SK-N-SH (cell line): ENCODE results near the gene IDUA. TPM values are rescaled to one million over a fixed set of nuclear protein-coding genes. Genes with fewer than 3 reads are reported as not detected.

Experiments
- CTCF ChIA-PET: fragments of 300-600, 350-600 bp; formaldehyde crosslinking; extraction: SDS; loops from one replicate; lab custom pipeline; 2021; lab: Yijun Ruan, JAX
- POLR2A ChIA-PET: fragments of 350-600 bp; sonication (Branson Sonifier 250); formaldehyde crosslinking; extraction: SDS; loops from one replicate; lab custom pipeline; 2020; ENCODE audit warnings: antibody characterized with exemption, inconsistent platforms; lab: Yijun Ruan, JAX
- DNase-seq: peaks from one replicate; pipeline ENCODE4 v3.0.0; 2012
- H2AFZ ChIP-seq: fragments of 200-600 bp; sonication (generic); 2 replicates; pipeline ENCODE4 v1.8.1; 2016; ENCODE audit warnings: antibody characterized with exemption, mild to moderate bottlenecking, low read depth
- H3F3A ChIP-seq: fragments of 200-600 bp; sonication (generic); replicated peaks from 2 replicates; pipeline ENCODE3; 2016; ENCODE audit warnings: antibody characterized with exemption, mild to moderate bottlenecking; ENCODE audit not compliant: insufficient read depth
- H3K27ac ChIP-seq, 2 experiments: fragments of 200-500 bp in 1 of 2; fragments of 200-600 bp in 1 of 2; sonication (Bioruptor generic) in 1 of 2; sonication (generic), shearing (Covaris generic) in 1 of 2; 2 replicates each; pipeline versions ENCODE4 v1.5.1 to v1.6.1; 2014 to 2016; ENCODE audit warnings: low read depth in 2 of 2, inconsistent platforms in 1 of 2, low read length in 1 of 2, mild to moderate bottlenecking in 1 of 2, mixed read lengths in 1 of 2
- H3K27me3 ChIP-seq: fragments of 200-600 bp; sonication (generic), shearing (Covaris generic); 2 replicates; pipeline ENCODE4 v1.6.1; 2016; ENCODE audit warnings: mixed run types; ENCODE audit not compliant: insufficient read depth
- H3K36me3 ChIP-seq, 2 experiments: fragments of 200-500 bp in 1 of 2; fragments of 200-600 bp in 1 of 2; sonication (Bioruptor generic) in 1 of 2; sonication (generic) in 1 of 2; replicated peaks in 1 of 2; 2 replicates each; pipeline versions ENCODE3 to v1.5.1; 2014 to 2016; ENCODE audit warnings: low read length in 1 of 2, mild to moderate bottlenecking in 1 of 2; ENCODE audit not compliant: insufficient read depth in 2 of 2, control insufficient read depth in 1 of 2
- H3K4me1 ChIP-seq, 2 experiments: fragments of 200-500 bp in 1 of 2; fragments of 200-600 bp in 1 of 2; sonication (Bioruptor generic) in 1 of 2; sonication (generic), shearing (Covaris generic) in 1 of 2; 2 replicates each; pipeline versions ENCODE4 v1.5.1 to v1.6.1; 2014 to 2016; ENCODE audit warnings: low read depth in 1 of 2, low read length in 1 of 2, mixed run types in 1 of 2; ENCODE audit not compliant: insufficient read depth in 2 of 2, control insufficient read depth in 1 of 2
- H3K4me2 ChIP-seq: fragments of 200-600 bp; sonication (generic), shearing (Covaris generic); 2 replicates; pipeline ENCODE4 v1.6.1; 2017; ENCODE audit warnings: mixed run types
- H3K4me3 ChIP-seq, 2 experiments: fragments of 200-500 bp in 1 of 2; fragments of 200-600 bp in 1 of 2; sonication (Bioruptor generic) in 1 of 2; sonication (generic), shearing (Covaris generic) in 1 of 2; 2 replicates each; pipeline versions ENCODE4 v1.5.1 to v1.8.1; 2014 to 2016; ENCODE audit warnings: low read depth in 2 of 2, inconsistent platforms in 1 of 2, low read length in 1 of 2, mild to moderate bottlenecking in 1 of 2, mixed read lengths in 1 of 2, moderate library complexity in 1 of 2
- H3K79me2 ChIP-seq: fragments of 200-600 bp; sonication (generic); 2 replicates; pipeline ENCODE4 v1.8.1; 2017; ENCODE audit warnings: mild to moderate bottlenecking; ENCODE audit not compliant: insufficient read depth
- H3K9ac ChIP-seq: fragments of 200-600 bp; sonication (generic); 2 replicates; pipeline ENCODE4 v1.6.1; 2017; ENCODE audit warnings: mixed run types
- H3K9me2 ChIP-seq: fragments of 200-600 bp; sonication (generic); 2 replicates; pipeline ENCODE4 v1.6.1; 2017; ENCODE audit warnings: mixed run types
- H3K9me3 ChIP-seq: fragments of 200-600 bp; sonication (generic); 2 replicates; pipeline ENCODE4 v1.6.1; 2017; ENCODE audit warnings: mixed run types, mild to moderate bottlenecking, moderate library complexity
- H4K20me1 ChIP-seq: fragments of 200-600 bp; sonication (generic); 2 replicates; pipeline ENCODE4 v1.6.1; 2017; ENCODE audit warnings: mild to moderate bottlenecking, mixed run types; ENCODE audit not compliant: insufficient read depth
- CHD2 ChIP-seq: fragments of 150-350 bp; IDR thresholded peaks from 2 replicates; pipeline ENCODE4 v1.6.1; 2018; ENCODE audit warnings: low read length; ENCODE audit not compliant: partially characterized antibody
- ELF1 ChIP-seq: IDR thresholded peaks from 2 replicates; pipeline ENCODE4 v1.4.0; 2012
- EZH2phosphoT487 ChIP-seq: fragments of 200-600 bp; sonication (generic); IDR thresholded peaks from 2 replicates; pipeline ENCODE4 v1.6.1; 2017; ENCODE audit warnings: low read depth, mixed run types, mild to moderate bottlenecking, antibody characterized with exemption, moderate library complexity, borderline replicate concordance
- FOSL2 ChIP-seq: IDR thresholded peaks from 2 replicates; pipeline ENCODE4 v1.4.0; 2012; ENCODE audit warnings: low read depth, mild to moderate bottlenecking, moderate library complexity, borderline replicate concordance
- GATA2 ChIP-seq: sonication (generic); formaldehyde crosslinking; IDR thresholded peaks from 2 replicates; pipeline ENCODE4 v1.5.0; 2020; ENCODE audit warnings: mild to moderate bottlenecking, missing genetic modification reagents
- IRF3 ChIP-seq: fragments of 150-350 bp; IDR thresholded peaks from 2 replicates; pipeline ENCODE4 v1.6.1; 2016; ENCODE audit warnings: mild to moderate bottlenecking, low read depth, low read length
- JUND ChIP-seq: IDR thresholded peaks from 2 replicates; pipeline ENCODE4 v1.4.0; 2012
- MEF2A ChIP-seq: IDR thresholded peaks from 2 replicates; pipeline ENCODE4 v1.4.0; 2012; ENCODE audit warnings: low read depth, borderline replicate concordance
- NFIC ChIP-seq: IDR thresholded peaks from 2 replicates; pipeline ENCODE4 v1.4.0; 2012; ENCODE audit warnings: borderline replicate concordance
- NRF1 ChIP-seq: IDR thresholded peaks from 2 replicates; pipeline ENCODE4 v1.6.1; 2012; ENCODE audit warnings: low read depth, mild to moderate bottlenecking, low read length
- POLR2AphosphoS5 ChIP-seq: IDR thresholded peaks from 2 replicates; pipeline ENCODE4 v1.6.1; 2012; ENCODE audit warnings: low read depth, low read length
- RAD21 ChIP-seq: IDR thresholded peaks from 2 replicates; pipeline ENCODE4 v1.6.1; 2012; ENCODE audit warnings: mild to moderate bottlenecking, low read length
- RXRA ChIP-seq: IDR thresholded peaks from 2 replicates; pipeline ENCODE4 v1.4.0; 2012; ENCODE audit warnings: low read depth, mild to moderate bottlenecking, borderline replicate concordance
- SMC3 ChIP-seq: IDR thresholded peaks from 2 replicates; pipeline ENCODE4 v1.6.1; 2012; ENCODE audit warnings: low read depth, low read length, improper control_type of control experiment
- TCF12 ChIP-seq: IDR thresholded peaks from 2 replicates; pipeline ENCODE4 v1.4.0; 2012
- USF2 ChIP-seq: fragments of 150-350 bp; IDR thresholded peaks from 2 replicates; pipeline ENCODE4 v1.6.1; 2017; ENCODE audit warnings: antibody characterized with exemption, low read length, low read depth, borderline replicate concordance
- YY1 ChIP-seq: IDR thresholded peaks from 2 replicates; pipeline ENCODE4 v1.4.0; 2012; ENCODE audit warnings: low read depth, mild to moderate bottlenecking
- WGBS: methylation state at CpG from one replicate; pipeline ENCODE4 v1.1.6; 2017; ENCODE audit warnings: low lambda C conversion rate; 5-methylcytosine and 5-hydroxymethylcytosine counted together
- polyA plus RNA-seq, 3 experiments: library from polyadenylated mRNA; depleted of rRNA; stranded (reverse); fragments of >200 nt; gene quantifications; 2 replicates each; pipeline ENCODE4 v1.2.3, GENCODE V29; 2012

IDUA gene
- polyA plus RNA-seq, 1 of the 3 experiments (the other 2 are of a cell fraction): 24.4 TPM

DNA sequence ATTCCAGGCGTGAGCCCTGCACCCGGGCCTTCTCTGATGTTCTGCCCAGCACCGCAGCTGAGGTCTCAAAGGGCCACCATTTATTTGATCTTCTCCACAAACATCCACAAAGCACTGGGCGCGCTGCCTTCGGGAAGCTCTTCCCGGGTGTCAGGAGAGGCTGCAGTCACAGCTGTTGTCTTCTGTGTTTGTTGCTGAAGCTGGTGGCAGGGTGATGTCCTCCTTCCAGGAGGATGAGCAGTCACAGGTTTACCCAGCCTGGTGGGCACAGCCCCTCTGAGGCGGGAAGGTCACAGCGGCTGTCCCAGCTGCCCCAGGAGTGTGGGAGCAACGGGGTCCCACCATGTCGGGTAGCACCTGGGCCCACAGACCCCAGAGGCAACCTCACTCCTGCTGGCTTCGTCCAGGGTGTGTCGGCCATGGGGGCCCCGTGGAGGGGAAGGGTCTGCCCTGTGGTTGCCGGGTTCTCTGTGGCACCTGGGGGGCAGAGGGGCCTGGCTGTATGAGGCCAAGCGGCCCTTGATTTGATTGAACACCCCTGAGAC lies 52.2 kb downstream of the IDUA start:
- peaks cover 3 to 14% of the 10 kb centered on the region in 2 experiments; a peak in 2 of 4 replicates for H3K4me1 ChIP-seq
- no peak overlapping the region for H3K4me2 ChIP-seq
- no peaks in the 10 kb centered on the region for H3K27me3 ChIP-seq
- no peaks in the 10 kb centered on the region for H4K20me1 ChIP-seq
- ChIA-PET CTCF (no interaction called here), POLR2A (no interaction called here)
- H3K4me3 ChIP-seq: no peak overlapping the region
- H3K9me3 ChIP-seq: no peaks in the 10 kb centered on the region
- H3K36me3 ChIP-seq: no peaks in the 10 kb centered on the region
- peaks cover 3% of the 10 kb centered on the region for H3F3A ChIP-seq
- no peaks in the 10 kb centered on the region for H3K79me2 ChIP-seq
- TF ChIP-seq IRF3 (no peak), NFIC (no peak), POLR2AphosphoS5 (no peak), EZH2phosphoT487 (no peak), JUND (no peak), CHD2 (no peak), MEF2A (no peak)
- no peak for DNase-seq
- H2AFZ ChIP-seq: no peak overlapping the region
- no peaks in the 10 kb centered on the region for H3K9me2 ChIP-seq
- H3K9ac ChIP-seq: no peak overlapping the region
- no peak overlapping the region for H3K27ac ChIP-seq
- WGBS: 88% methylated on average over 7 of the region's 16 CpGs

DNA sequence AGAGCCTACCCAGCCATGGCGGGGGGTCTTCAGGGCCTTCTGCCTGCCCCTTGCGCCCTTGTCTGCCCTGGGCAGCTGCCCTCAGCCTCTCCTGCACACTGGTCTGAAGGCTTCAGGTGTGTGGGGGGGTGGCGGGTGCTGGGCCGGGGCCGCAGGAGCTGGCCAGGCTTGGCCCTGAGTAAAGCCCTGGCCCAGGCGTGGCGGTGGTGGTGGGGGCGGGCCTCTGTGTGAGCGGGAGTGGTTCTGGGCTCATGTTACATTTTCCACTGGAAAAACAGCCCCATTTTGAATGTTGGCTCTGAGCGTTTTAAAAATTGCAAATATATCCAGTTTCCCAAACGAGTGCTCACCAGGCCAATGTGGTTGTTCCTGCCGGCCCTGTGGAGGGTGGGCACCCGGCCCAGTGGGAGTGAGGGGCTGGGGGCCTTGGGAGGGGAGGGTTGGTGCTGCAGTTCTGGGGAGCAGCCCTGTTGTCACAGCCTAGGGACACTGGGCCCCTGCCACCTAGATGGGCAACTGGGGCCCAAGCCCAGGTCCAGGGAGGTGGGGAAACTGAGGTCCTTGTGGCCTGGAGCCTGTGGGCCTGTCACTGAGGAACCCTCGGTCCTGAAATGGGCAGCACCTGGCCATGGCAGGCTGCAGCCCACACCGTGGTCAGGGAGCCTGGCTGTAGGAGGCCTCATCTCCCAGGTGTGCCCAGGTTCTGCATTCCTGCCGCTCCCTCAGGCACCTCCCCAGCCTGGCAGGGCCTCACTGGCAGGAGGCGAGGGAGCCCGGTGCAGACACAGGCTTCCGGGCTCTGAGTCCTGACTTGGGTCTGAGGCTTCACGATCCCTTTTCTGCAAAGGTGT lies 52.9 kb downstream of the IDUA start:
- CTCF ChIA-PET: no interaction called here
- DNase-seq: no peak
- 90% methylated on average over 9 of the region's 20 CpGs for WGBS
- POLR2A ChIA-PET: no interaction called here
- Histone ChIP-seq H3K4me3 (no peak overlapping the region), H2AFZ (no peak overlapping the region), H3K79me2 (no peaks in the 10 kb centered on the region), H3K4me2 (no peak overlapping the region), H3K9me3 (no peaks in the 10 kb centered on the region), H3K27ac (no peak overlapping the region), H3K27me3 (peaks cover under 1% of the 10 kb centered on the region; the same call in 1 of the 2 replicates), H3K36me3 (no peaks in the 10 kb centered on the region), H3K9ac (no peak overlapping the region), H3F3A (peaks cover 3% of the 10 kb centered on the region), H3K9me2 (no peaks in the 10 kb centered on the region), H3K4me1 (peaks cover 3 to 21% of the 10 kb centered on the region in 2 experiments; a peak in 2 of 4 replicates), H4K20me1 (no peaks in the 10 kb centered on the region)
- TF ChIP-seq RAD21: no peak
- TF ChIP-seq SMC3: no peak
- TF ChIP-seq ELF1: no peak
- TF ChIP-seq JUND: no peak
- TF ChIP-seq EZH2phosphoT487: no peak
- no peak for TF ChIP-seq CHD2
- no peak for TF ChIP-seq POLR2AphosphoS5
- TF ChIP-seq RXRA: no peak
- TF ChIP-seq NFIC: no peak
- TF ChIP-seq GATA2 (CRISPR knock-in tag): no peak
- TF ChIP-seq USF2: no peak
- TF ChIP-seq YY1: no peak
- no peak for TF ChIP-seq FOSL2
- no peak for TF ChIP-seq TCF12
- TF ChIP-seq NRF1: no peak
